Panc1 (cell line): Measurements from ENCODE around the gene QPCT.

Experiments used
- POLR2AphosphoS5 ChIP-seq: IDR thresholded peaks from 2 replicates; pipeline ENCODE4 v1.6.1; 2012; ENCODE audit warnings: mild to moderate bottlenecking, low read depth, low read length, moderate library complexity
- REST ChIP-seq, 2 experiments: IDR thresholded peaks; 2 replicates each; pipeline ENCODE4 v1.6.1; 2011 to 2012; ENCODE audit warnings: low read depth in 2 of 2, control low read depth in 1 of 2, low read length in 1 of 2, mild to moderate bottlenecking in 1 of 2, moderate library complexity in 1 of 2; ENCODE audit not compliant: insufficient read depth in 1 of 2
- TF ChIP-seq, protein P1 (sequence below): fragments of 450-650 bp; IDR thresholded peaks from 2 replicates; pipeline ENCODE4 v1.5.1; 2017; ENCODE audit warnings: mild to moderate bottlenecking

DNA sequence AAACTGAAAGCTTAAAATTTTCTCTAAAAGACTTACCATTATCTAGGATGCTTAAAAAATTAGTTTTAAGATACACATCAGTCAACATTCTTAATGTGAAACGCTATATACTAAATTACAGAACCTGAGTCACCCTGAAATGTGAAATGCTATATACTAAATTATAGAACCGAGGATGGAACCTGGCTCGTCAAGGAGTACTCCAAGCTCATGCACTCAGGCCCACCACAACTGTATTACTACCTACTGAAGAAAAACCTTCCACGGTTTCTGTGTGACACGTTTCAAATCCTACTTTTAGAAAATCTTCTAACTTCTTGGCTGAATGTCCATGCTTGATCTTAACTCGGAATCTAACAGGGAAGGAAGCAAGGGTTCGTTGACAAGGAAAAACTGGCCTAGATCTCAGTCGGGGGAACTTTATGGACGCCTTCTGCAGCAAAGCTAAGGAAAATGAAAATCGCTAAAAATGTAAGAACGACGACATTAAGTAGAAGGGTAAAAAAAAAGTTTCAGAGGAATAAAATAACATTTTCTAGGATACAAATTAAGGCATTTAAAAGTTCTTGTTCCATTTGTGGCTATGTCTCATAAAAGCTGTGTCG is 21.2 kb upstream of the QPCT start:
- TF ChIP-seq, protein P1, sequence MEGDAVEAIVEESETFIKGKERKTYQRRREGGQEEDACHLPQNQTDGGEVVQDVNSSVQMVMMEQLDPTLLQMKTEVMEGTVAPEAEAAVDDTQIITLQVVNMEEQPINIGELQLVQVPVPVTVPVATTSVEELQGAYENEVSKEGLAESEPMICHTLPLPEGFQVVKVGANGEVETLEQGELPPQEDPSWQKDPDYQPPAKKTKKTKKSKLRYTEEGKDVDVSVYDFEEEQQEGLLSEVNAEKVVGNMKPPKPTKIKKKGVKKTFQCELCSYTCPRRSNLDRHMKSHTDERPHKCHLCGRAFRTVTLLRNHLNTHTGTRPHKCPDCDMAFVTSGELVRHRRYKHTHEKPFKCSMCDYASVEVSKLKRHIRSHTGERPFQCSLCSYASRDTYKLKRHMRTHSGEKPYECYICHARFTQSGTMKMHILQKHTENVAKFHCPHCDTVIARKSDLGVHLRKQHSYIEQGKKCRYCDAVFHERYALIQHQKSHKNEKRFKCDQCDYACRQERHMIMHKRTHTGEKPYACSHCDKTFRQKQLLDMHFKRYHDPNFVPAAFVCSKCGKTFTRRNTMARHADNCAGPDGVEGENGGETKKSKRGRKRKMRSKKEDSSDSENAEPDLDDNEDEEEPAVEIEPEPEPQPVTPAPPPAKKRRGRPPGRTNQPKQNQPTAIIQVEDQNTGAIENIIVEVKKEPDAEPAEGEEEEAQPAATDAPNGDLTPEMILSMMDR: no peak
- TF ChIP-seq REST (IDR thresholded peaks at IDR 0.05; ENCODE audit: insufficient read depth in 1 of 2, low read depth in 2 of 2, low read length in 1 of 2) (no peak), POLR2AphosphoS5 (no peak)
